ENCODE data around the gene LRP5.

DNA sequence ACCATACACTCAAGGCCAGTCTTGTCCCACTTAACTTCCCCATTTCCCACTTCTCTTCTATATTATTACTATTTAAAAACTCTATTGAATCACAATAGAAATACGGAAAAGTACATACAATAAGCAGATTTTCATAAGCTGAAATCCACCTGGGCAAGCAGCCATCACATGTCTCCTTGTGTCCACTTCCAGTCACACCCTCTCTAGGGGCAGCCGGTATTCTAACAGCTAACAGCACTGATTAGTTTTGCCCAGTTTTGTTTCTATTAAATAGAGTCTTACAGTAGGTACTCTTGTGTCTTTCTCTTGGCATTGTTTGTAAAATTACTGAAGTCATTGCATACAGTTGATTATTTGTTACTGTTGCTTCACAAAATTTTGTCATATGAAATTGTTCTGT, 185.9 kb downstream of the LRP5 start:
- TF ChIP-seq, protein P1, sequence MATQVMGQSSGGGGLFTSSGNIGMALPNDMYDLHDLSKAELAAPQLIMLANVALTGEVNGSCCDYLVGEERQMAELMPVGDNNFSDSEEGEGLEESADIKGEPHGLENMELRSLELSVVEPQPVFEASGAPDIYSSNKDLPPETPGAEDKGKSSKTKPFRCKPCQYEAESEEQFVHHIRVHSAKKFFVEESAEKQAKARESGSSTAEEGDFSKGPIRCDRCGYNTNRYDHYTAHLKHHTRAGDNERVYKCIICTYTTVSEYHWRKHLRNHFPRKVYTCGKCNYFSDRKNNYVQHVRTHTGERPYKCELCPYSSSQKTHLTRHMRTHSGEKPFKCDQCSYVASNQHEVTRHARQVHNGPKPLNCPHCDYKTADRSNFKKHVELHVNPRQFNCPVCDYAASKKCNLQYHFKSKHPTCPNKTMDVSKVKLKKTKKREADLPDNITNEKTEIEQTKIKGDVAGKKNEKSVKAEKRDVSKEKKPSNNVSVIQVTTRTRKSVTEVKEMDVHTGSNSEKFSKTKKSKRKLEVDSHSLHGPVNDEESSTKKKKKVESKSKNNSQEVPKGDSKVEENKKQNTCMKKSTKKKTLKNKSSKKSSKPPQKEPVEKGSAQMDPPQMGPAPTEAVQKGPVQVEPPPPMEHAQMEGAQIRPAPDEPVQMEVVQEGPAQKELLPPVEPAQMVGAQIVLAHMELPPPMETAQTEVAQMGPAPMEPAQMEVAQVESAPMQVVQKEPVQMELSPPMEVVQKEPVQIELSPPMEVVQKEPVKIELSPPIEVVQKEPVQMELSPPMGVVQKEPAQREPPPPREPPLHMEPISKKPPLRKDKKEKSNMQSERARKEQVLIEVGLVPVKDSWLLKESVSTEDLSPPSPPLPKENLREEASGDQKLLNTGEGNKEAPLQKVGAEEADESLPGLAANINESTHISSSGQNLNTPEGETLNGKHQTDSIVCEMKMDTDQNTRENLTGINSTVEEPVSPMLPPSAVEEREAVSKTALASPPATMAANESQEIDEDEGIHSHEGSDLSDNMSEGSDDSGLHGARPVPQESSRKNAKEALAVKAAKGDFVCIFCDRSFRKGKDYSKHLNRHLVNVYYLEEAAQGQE (IDR thresholded peaks at IDR 0.05; ENCODE audit: unreplicated experiment), result no peak
- TF ChIP-seq, protein P2, sequence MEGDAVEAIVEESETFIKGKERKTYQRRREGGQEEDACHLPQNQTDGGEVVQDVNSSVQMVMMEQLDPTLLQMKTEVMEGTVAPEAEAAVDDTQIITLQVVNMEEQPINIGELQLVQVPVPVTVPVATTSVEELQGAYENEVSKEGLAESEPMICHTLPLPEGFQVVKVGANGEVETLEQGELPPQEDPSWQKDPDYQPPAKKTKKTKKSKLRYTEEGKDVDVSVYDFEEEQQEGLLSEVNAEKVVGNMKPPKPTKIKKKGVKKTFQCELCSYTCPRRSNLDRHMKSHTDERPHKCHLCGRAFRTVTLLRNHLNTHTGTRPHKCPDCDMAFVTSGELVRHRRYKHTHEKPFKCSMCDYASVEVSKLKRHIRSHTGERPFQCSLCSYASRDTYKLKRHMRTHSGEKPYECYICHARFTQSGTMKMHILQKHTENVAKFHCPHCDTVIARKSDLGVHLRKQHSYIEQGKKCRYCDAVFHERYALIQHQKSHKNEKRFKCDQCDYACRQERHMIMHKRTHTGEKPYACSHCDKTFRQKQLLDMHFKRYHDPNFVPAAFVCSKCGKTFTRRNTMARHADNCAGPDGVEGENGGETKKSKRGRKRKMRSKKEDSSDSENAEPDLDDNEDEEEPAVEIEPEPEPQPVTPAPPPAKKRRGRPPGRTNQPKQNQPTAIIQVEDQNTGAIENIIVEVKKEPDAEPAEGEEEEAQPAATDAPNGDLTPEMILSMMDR (conservative IDR thresholded peaks at IDR 0.05; ENCODE audit: low read depth in 2 of 2), result no peak
- no peak for TF ChIP-seq EZH2 (IDR thresholded peaks at IDR 0.05; ENCODE audit: low read depth, unreplicated experiment)
